HUES6 (cell line): ENCODE data around the gene RBM33.

ENCODE experiments used
- H3K27ac ChIP-seq: 2 replicates; pipeline ENCODE4 v1.7.0; 2013; ENCODE audit warnings: low read depth, mild to moderate bottlenecking, low read length, inconsistent platforms
- H3K27me3 ChIP-seq: 2 replicates; pipeline ENCODE4 v1.6.1; 2013; ENCODE audit warnings: low read length; ENCODE audit not compliant: control insufficient read depth, insufficient read depth
- H3K36me3 ChIP-seq: 2 replicates; pipeline ENCODE4 v1.6.1; 2013; ENCODE audit warnings: low read length; ENCODE audit not compliant: control insufficient read depth, insufficient read depth
- H3K4me1 ChIP-seq: 2 replicates; pipeline ENCODE4 v1.6.1; 2013; ENCODE audit warnings: low read length; ENCODE audit not compliant: control insufficient read depth, insufficient read depth
- H3K4me3 ChIP-seq: 2 replicates; pipeline ENCODE4 v1.5.1; 2013; ENCODE audit warnings: low read depth, low read length
- H3K9ac ChIP-seq: one replicate; pipeline ENCODE4 v1.6.1; 2013; ENCODE audit warnings: mild to moderate bottlenecking, low read length
- H3K9me3 ChIP-seq: 2 replicates; pipeline ENCODE4 v1.6.1; 2013; ENCODE audit warnings: low read depth, low read length; ENCODE audit not compliant: control insufficient read depth, insufficient read depth

The RBM33 gene

DNA sequence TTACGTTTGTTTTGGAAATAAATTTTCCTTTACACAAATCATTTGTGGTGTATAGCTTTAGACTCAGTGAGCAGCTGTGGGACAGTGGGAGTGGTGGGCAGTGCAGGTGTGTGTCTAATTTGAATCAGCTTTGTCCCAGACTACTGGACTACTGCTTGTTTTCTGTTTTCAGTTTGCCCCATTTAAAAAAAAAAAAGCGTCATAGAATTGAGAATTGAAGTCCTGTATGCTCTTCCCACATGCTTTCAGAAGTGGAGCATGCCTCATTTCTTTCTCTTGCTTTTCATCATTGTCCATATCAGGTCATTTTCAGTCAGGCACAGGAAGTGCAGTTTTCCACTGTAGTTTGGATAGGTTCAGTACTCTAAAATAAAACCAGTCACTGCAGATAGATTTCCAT lies 101.7 kb downstream of the RBM33 start:
- no peak overlapping the region for H3K27ac ChIP-seq
- peaks cover 66% of the 10 kb centered on the region for H3K36me3 ChIP-seq

DNA sequence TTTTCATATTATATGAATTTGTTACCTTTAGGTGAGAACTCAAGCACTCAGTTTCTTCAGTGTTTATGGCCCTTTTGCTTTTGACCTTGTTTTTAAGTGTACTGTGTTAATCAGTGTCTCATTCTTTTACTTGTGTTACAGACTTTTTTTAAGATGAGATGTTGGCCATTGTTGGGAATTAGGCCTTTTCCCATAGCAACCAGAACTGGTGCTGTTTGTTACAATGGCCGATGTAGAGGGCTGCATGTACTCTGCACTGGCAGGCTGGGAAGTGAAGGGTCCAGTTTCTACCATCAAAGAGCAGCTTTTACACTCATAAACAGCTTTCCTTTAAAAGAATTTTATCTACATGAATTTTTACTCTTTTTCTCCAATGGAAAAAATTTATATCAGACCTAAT lies 102.7 kb downstream of the RBM33 start:
- Histone ChIP-seq H3K27ac (no peak overlapping the region), H3K4me3 (no peak overlapping the region), H3K9me3 (no peaks in the 10 kb centered on the region), H3K36me3 (peaks cover 57% of the 10 kb centered on the region), H3K27me3 (no peaks in the 10 kb centered on the region), H3K9ac (no peak overlapping the region), H3K4me1 (peaks cover 2% of the 10 kb centered on the region)

More for the DNA sequence above, 101.7 kb downstream of the RBM33 start:
- no peak overlapping the region for H3K4me3 ChIP-seq
- H3K27me3 ChIP-seq, result no peaks in the 10 kb centered on the region
- H3K9me3 ChIP-seq, result no peaks in the 10 kb centered on the region
- H3K4me1 ChIP-seq, result peaks cover 2% of the 10 kb centered on the region
- no peak overlapping the region for H3K9ac ChIP-seq

DNA sequence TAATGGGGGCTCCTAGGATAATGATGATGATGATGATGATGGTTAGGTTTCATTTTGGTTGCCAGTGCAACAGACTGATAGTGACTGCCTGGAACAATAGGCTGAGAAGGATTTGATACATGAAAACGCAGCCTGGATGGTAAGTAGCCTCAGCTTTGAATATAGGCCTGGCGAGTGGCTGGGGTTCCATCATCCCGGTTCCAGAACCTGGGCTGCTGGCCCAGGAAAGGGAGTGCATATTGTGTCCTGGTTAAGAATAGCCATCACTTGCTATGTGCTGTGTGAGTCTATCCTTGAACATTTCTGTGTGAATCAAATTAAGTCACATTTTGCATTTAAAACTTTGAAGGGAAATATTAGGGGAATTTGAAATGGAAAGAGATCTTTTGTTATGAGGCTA lies 105.1 kb downstream of the RBM33 start:
- Histone ChIP-seq H3K27ac (no peak overlapping the region; the same call in 1 of the 2 replicates), H3K4me3 (no peak overlapping the region), H3K9me3 (no peaks in the 10 kb centered on the region), H3K27me3 (no peaks in the 10 kb centered on the region), H3K36me3 (peaks cover 35% of the 10 kb centered on the region), H3K4me1 (peaks cover 8% of the 10 kb centered on the region), H3K9ac (no peak overlapping the region)

DNA sequence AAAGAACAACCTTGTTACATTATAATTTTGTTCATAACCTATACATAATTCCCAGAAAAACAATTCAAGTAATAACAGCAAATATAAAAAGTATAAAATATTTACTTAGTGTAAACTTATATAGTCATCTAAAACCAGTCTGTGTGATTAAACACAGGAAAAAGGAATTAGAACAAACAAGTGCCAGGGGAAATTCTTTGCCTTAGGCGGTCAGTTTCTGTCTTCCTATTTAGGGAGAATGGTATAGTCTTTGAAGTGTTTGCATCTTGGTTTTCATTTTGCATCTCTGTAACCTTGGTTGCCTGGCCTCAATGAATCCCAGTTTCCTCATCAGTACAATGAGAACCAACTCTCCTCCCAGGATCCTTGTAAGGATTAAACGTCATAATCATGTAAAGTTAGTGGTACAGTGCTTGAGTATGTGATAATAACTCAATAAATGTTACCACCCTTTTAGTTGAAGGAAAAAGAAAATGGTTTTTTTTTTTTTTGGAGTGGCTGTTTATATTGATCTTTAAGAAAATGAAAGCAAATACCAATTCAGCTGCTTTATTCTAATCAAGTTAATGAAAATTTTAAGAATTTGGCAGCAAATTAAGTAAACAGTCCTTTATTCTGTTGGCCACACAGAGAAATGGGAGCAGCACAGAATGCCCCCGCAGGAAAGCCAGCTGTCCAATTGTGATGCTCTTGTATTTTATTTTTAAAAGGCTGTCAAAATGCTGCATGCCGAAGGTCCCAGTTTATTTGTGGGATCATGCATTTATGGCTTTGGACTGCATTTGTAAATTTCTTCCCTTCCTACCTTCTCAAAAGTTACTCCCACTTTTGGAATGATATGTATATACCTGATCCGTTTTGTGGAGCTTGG lies 106.0 kb downstream of the RBM33 start:
- H3K9ac ChIP-seq, result no peak overlapping the region

DNA sequence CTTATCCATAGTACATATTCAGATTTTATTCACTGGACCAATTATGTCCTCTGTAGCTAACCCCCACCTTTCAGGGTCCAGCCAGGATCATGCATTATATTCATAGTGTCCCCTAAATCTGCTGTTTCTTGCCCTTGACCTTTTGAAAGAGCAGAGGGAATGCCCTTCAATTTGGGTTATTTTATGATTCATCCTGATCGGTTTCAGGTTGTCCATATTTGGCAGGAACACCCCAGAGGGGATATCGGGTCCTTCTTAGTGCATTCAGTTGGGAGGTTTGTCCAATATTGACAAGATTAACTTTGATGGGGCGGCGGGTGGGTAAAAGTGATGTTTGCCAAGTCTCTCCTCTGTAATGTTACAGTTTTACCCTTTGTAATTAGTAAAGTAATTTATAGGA lies 106.9 kb downstream of the RBM33 start:
- Histone ChIP-seq H3K9ac (no peak overlapping the region), H3K4me3 (no peak overlapping the region), H3K9me3 (peaks cover 2% of the 10 kb centered on the region), H3K27ac (no peak overlapping the region), H3K27me3 (no peaks in the 10 kb centered on the region), H3K36me3 (peaks cover 18% of the 10 kb centered on the region), H3K4me1 (peaks cover 8% of the 10 kb centered on the region)

More for the DNA sequence above, 106.0 kb downstream of the RBM33 start:
- no peak overlapping the region for H3K4me3 ChIP-seq
- H3K27me3 ChIP-seq, result no peaks in the 10 kb centered on the region
- no peaks in the 10 kb centered on the region for H3K9me3 ChIP-seq
- peaks cover 8% of the 10 kb centered on the region for H3K4me1 ChIP-seq
- H3K27ac ChIP-seq, result no peak overlapping the region
- H3K36me3 ChIP-seq, result peaks cover 26% of the 10 kb centered on the region

DNA sequence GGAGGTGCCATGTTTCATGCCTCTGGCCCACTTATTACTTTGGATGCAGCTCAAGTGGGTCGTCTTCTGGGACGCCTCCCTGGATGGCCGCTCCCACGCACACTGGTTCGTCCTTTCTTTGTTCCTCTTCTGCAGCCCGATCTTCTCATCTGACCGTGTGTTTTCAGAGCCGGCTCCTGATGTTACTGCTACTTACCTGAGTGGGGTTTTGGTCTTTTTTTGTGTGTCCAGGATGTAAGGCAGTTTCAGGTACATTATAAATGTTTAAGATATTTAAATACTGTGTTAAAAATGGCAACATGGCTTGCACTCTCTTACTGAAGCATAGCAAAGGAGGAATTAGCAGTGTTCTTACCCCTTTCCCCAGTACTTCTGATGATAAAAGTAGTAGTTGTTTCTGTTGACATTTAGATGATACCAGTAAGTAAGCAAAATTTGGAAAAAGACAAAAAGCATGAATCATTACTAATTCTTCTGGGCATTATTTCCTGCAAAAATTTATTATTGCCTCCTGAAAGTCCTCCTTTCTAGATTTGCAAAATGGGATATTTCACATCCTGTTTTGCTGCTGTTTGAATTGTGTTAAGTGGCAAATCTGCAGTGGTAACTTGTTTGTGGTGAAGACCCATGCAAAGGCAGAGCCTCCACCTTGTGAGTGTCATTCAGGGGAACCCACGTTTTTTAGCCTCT lies 108.4 kb downstream of the RBM33 start:
- Histone ChIP-seq H3K27me3 (no peaks in the 10 kb centered on the region), H3K4me3 (no peak overlapping the region), H3K27ac (no peak overlapping the region), H3K36me3 (peaks cover 12% of the 10 kb centered on the region; the same call in 1 of the 2 replicates), H3K9me3 (peaks cover 16% of the 10 kb centered on the region), H3K9ac (no peak overlapping the region), H3K4me1 (peaks cover 8% of the 10 kb centered on the region)

DNA sequence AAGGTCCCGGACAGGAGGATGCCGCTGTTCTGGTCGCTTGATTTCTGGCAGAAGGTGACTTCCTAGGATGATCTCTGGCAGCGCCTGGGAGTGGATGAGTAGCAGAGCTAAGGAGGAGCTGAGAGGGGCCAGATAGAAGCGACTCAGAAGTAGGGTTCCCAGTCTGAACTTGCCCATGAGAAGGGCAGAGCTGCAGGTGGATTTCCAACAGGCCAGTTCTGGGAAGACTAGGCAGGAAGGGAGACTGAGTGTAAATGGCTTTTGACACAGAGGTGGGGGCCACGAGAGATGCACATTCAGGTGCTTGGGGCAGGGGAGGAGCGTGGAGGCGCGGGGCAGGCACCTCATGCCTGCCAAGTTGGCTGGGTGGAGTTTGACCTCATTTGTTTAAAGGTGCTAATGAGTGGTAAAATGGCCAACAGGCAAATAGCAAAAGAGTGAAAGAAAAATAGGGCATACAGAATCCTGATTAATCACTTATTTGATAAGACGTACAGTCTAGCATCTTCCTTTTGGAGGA lies 109.0 kb downstream of the RBM33 start:
- no peak overlapping the region for H3K27ac ChIP-seq
- peaks cover 8% of the 10 kb centered on the region; the same call in 1 of the 2 replicates for H3K36me3 ChIP-seq
- H3K4me1 ChIP-seq, result peaks cover 10% of the 10 kb centered on the region
- no peak overlapping the region for H3K9ac ChIP-seq
- no peak overlapping the region for H3K4me3 ChIP-seq
- peaks cover 16% of the 10 kb centered on the region for H3K9me3 ChIP-seq
- no peaks in the 10 kb centered on the region for H3K27me3 ChIP-seq

DNA sequence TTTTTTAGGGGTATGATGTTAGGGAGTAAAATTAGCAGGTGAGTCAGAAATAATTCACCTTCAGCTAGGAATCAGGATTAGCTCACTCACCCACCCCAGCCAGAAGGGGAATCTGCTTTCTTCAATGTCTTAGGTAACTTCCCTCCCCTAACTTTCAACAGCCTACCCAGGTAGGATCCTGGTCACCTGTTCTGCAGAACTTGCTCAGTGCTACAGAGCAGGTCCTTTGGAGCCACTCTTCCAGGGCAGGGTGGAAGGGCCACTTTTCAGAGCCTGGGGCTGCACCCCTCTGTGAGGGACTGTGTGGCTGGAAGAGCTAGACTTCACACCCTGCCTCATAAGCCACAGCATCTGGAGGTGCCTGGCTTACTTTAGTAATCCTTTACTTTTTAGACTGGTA lies 109.7 kb downstream of the RBM33 start:
- peaks cover 11% of the 10 kb centered on the region; the same call in 1 of the 2 replicates for H3K36me3 ChIP-seq
- peaks cover 16% of the 10 kb centered on the region for H3K9me3 ChIP-seq
- H3K27ac ChIP-seq, result no peak overlapping the region
- peaks cover 12% of the 10 kb centered on the region; the same call in 1 of the 2 replicates for H3K4me1 ChIP-seq
- no peak overlapping the region for H3K4me3 ChIP-seq
- H3K9ac ChIP-seq, result no peak overlapping the region
- no peaks in the 10 kb centered on the region for H3K27me3 ChIP-seq

DNA sequence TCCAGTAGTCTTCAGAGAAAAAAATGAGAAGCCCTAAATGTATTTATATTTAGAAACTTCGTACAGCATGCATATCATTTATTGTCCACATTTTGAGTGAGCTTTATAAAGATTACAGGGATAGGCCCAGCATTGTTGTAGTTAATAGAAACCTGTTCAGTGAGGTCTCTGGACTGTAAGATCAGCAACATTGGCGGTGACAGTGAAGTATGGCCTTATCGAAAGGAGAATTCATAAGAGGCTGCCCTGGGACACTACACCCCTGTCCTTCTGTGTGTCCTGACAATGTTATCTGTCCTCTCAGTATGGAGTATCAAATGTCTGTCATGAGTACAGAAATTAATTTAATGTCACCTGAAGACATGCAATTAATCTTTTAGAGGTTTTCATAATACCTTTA lies 110.6 kb downstream of the RBM33 start:
- Histone ChIP-seq H3K27me3 (no peaks in the 10 kb centered on the region), H3K36me3 (peaks cover 16% of the 10 kb centered on the region), H3K9me3 (peaks cover 16% of the 10 kb centered on the region), H3K27ac (no peak overlapping the region), H3K4me3 (no peak overlapping the region), H3K9ac (no peak overlapping the region), H3K4me1 (peaks cover 12% of the 10 kb centered on the region; the same call in 1 of the 2 replicates)

DNA sequence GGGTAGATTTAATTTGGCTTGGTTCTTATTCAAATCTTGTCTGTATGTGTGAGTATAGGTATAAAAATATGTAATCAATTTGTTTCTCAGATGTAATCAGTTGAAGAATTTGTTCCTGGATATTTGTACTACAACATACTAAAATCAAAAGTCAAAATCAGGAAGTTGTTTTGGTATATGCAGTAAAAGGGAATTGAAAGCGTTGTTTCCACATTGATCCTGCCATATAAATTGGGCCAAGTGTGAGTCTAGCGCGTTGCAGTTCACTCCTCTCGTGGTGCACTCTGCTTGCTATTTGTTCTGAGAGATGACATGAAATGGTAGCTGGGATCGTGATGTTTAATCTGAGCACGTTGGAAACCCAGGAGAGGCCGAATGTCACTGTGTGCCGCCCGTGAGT lies 111.9 kb downstream of the RBM33 start:
- no peaks in the 10 kb centered on the region for H3K27me3 ChIP-seq
- H3K36me3 ChIP-seq, result peaks cover 20% of the 10 kb centered on the region
- peaks cover 12% of the 10 kb centered on the region; the same call in 1 of the 2 replicates for H3K4me1 ChIP-seq
- peaks cover 16% of the 10 kb centered on the region for H3K9me3 ChIP-seq
- no peak overlapping the region for H3K9ac ChIP-seq
- no peak overlapping the region for H3K4me3 ChIP-seq
- H3K27ac ChIP-seq, result no peak overlapping the region

DNA sequence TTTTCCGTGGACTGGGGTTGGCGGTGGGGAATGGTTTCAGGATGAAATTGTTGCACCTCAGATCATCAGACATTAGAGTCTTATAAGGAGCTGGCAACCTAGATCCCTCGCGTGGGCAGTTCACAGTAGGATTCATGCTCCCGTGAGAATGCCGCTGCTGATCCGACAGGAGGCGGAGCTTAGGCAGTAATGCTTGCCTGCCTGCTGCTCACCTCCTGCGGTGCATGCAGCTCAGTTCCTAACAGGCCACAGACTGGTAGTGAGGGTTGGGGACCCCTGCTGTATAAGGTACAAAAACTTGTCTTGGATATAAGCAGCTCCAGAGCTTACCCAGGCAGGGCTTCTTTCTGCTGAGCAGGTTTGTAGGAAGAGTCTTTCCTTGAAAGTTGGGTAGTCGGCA lies 113.9 kb downstream of the RBM33 start:
- Histone ChIP-seq H3K4me1 (peaks cover 20% of the 10 kb centered on the region), H3K27ac (no peak overlapping the region), H3K9me3 (peaks cover 16% of the 10 kb centered on the region), H3K4me3 (no peak overlapping the region), H3K27me3 (no peaks in the 10 kb centered on the region), H3K9ac (no peak overlapping the region), H3K36me3 (peaks cover 26% of the 10 kb centered on the region)
